Endothelial cell of umbilical vein (primary cell): ENCODE results near the gene CYBA. TPM values are rescaled to one million over a fixed set of nuclear protein-coding genes. Genes with fewer than 3 reads are reported as not detected.

Experiments used
- BruUV-seq: library from RNA; stranded (reverse); fragments of 400-500 nt; replicated peaks from 2 replicates; lab custom pipeline; 2021; lab: Mats Ljungman, UMichigan
- CTCF ChIA-PET: fragments of 300-600, 350-600 bp; sonication (Branson Sonifier 250); formaldehyde crosslinking; loops from one replicate; lab custom pipeline; 2021; ENCODE audit warnings: antibody characterized with exemption, inconsistent platforms; lab: Charles Lee
- POLR2A ChIA-PET: fragments of 300-600, 350-600 bp; sonication (Branson Sonifier 250); formaldehyde crosslinking; loops from one replicate; lab custom pipeline; 2021; ENCODE audit warnings: antibody characterized with exemption, inconsistent platforms; lab: Charles Lee
- DNase-seq: peaks from one replicate; pipeline ENCODE4 v3.0.0-alpha.2; 2011; ENCODE audit warnings: low read depth, low spot score
- FAIRE-seq: peaks from 2 replicates; lab custom pipeline; 2011; peaks lifted over from hg19 to GRCh38; lab: Jason Lieb, UNC
- H2AFZ ChIP-seq: 2 replicates; pipeline ENCODE4 v1.6.0; 2012; ENCODE audit warnings: low read depth, low read length, control low read depth, inconsistent platforms
- H3K27ac ChIP-seq: 2 replicates; pipeline ENCODE4 v1.5.1; 2011; ENCODE audit warnings: low read depth, mild to moderate bottlenecking, control low read depth, low read length, moderate library complexity; ENCODE audit not compliant: insufficient read depth
- H3K27me3 ChIP-seq, 2 experiments: 2 replicates each; pipeline versions ENCODE4 v1.6.0 to v1.6.1; 2011; ENCODE audit warnings: low read length in 2 of 2, mixed read lengths in 1 of 2; ENCODE audit not compliant: control insufficient read depth in 2 of 2, insufficient read depth in 2 of 2
- H3K36me3 ChIP-seq, 2 experiments: 2 replicates in 1 of 2; 3 replicates in 1 of 2; pipeline ENCODE4 v1.5.1; 2011; ENCODE audit warnings: low read length in 2 of 2, mild to moderate bottlenecking in 1 of 2, moderate library complexity in 1 of 2; ENCODE audit not compliant: control insufficient read depth in 2 of 2, insufficient read depth in 2 of 2; ENCODE audit errors: extremely low read depth in 1 of 2
- H3K4me1 ChIP-seq: 3 replicates; pipeline ENCODE4 v1.5.1; 2011; ENCODE audit warnings: mild to moderate bottlenecking, low read length; ENCODE audit not compliant: control insufficient read depth, insufficient read depth; ENCODE audit errors: extremely low read depth
- H3K4me2 ChIP-seq: 2 replicates; pipeline ENCODE4 v1.6.1; 2011; ENCODE audit warnings: low read length, control low read depth, mixed read lengths; ENCODE audit not compliant: insufficient read depth
- H3K4me3 ChIP-seq, 3 experiments: fragments of 200-600 bp in 1 of 3; sonication (generic), shearing (Covaris generic) in 1 of 3; replicated peaks in 1 of 3; 2 replicates each; pipeline ENCODE4 v1.5.1; 2011 to 2016; ENCODE audit warnings: control low read depth in 3 of 3, low read length in 3 of 3, mild to moderate bottlenecking in 2 of 3, inconsistent platforms in 1 of 3, low read depth in 1 of 3, moderate library complexity in 1 of 3; ENCODE audit not compliant: insufficient read depth in 1 of 3
- H3K79me2 ChIP-seq: 2 replicates; pipeline ENCODE4 v1.6.0; 2012; ENCODE audit warnings: low read length, inconsistent platforms; ENCODE audit not compliant: control insufficient read depth, insufficient read depth
- H3K9ac ChIP-seq: replicated peaks from 2 replicates; pipeline ENCODE3; 2011; ENCODE audit warnings: low read length, control low read depth; ENCODE audit not compliant: insufficient read depth; ENCODE audit errors: extremely low read depth
- H3K9me1 ChIP-seq: replicated peaks from 3 replicates; pipeline ENCODE4 v1.6.0; 2011; ENCODE audit warnings: mild to moderate bottlenecking, low read length; ENCODE audit not compliant: control insufficient read depth, insufficient read depth; ENCODE audit errors: extremely low read depth
- H3K9me3 ChIP-seq: replicated peaks from 2 replicates; pipeline ENCODE4 v1.5.1; 2012; ENCODE audit warnings: low read length, inconsistent platforms; ENCODE audit not compliant: control insufficient read depth, insufficient read depth
- H4K20me1 ChIP-seq: replicated peaks from 2 replicates; pipeline ENCODE3; 2011; ENCODE audit warnings: mild to moderate bottlenecking, low read length; ENCODE audit not compliant: control insufficient read depth, insufficient read depth; ENCODE audit errors: extremely low read depth
- EZH2 ChIP-seq: IDR thresholded peaks from 2 replicates; pipeline ENCODE4 v1.6.1; 2012; ENCODE audit warnings: borderline replicate concordance, low read depth, mild to moderate bottlenecking, moderate library complexity, low read length, inconsistent platforms; ENCODE audit not compliant: severe bottlenecking
- FOS ChIP-seq: IDR thresholded peaks from 2 replicates; pipeline ENCODE4 v1.6.1; 2011; ENCODE audit warnings: mild to moderate bottlenecking, low read length, moderate library complexity, borderline replicate concordance; ENCODE audit not compliant: insufficient read depth
- GATA2 ChIP-seq: IDR thresholded peaks from 2 replicates; pipeline ENCODE4 v1.7.0; 2011; ENCODE audit warnings: low read depth, mild to moderate bottlenecking, moderate library complexity, mixed read lengths, low read length; ENCODE audit not compliant: insufficient read length, insufficient read depth
- JUN ChIP-seq: IDR thresholded peaks from 2 replicates; pipeline ENCODE4 v1.6.1; 2011; ENCODE audit warnings: borderline replicate concordance, low read depth; ENCODE audit not compliant: insufficient read length, insufficient read depth
- MYC ChIP-seq: IDR thresholded peaks from one replicate; pipeline ENCODE4 v1.6.1; 2011; ENCODE audit warnings: mild to moderate bottlenecking, low read depth, low read length
- POLR2A ChIP-seq: IDR thresholded peaks from 2 replicates; pipeline ENCODE4 v1.6.1; 2012; ENCODE audit warnings: low read depth, mild to moderate bottlenecking, control low read depth, low read length
- POLR2AphosphoS5 ChIP-seq: IDR thresholded peaks from 2 replicates; pipeline ENCODE4 v1.6.1; 2012; ENCODE audit warnings: low read depth, mild to moderate bottlenecking, control low read depth, low read length, moderate library complexity; ENCODE audit not compliant: insufficient read depth
- dilution Hi-C: fragments of 300-500 bp; cut with MboI; formaldehyde crosslinking; loops from one replicate; pipeline ENCODE4 v1.15.0; 2019; ENCODE audit warnings: low sequenced_read_pairs; ENCODE audit not compliant: extremely low pct_ligation_motif_present
- intact Hi-C: fragments of 100-400 bp; cut with micrococcal nuclease; formaldehyde crosslinking; loops from one replicate; pipeline ENCODE4 v1.10.0; 2022
- polyA plus RNA-seq, 4 experiments: library from polyadenylated mRNA; depleted of rRNA in 3 of 4; stranded (reverse) in 3 of 4; unstranded in 1 of 4; fragments of >200 nt; gene quantifications; 2 replicates each; pipeline versions ENCODE4 v1.2.1 to v1.2.3, GENCODE V29; 2011 to 2012; ENCODE audit warnings: missing spikeins in 1 of 4
- total RNA-seq: library from RNA; stranded (reverse); gene quantifications from 2 replicates; pipeline ENCODE4 v1.2.3, GENCODE V29; 2021
- TF ChIP-seq, protein P1 (sequence below): IDR thresholded peaks from 2 replicates; pipeline ENCODE4 v1.6.1; 2011; ENCODE audit not compliant: insufficient read depth, insufficient read length
- TF ChIP-seq, protein P2 (sequence below), 2 donors: IDR thresholded peaks; 1 replicate in 1 of 2; 2 replicates in 1 of 2; pipeline ENCODE4 v1.5.1; 2011; ENCODE audit warnings: low read length in 2 of 2, mild to moderate bottlenecking in 2 of 2, moderate library complexity in 2 of 2, control low read depth in 1 of 2, inconsistent platforms in 1 of 2, low read depth in 1 of 2; ENCODE audit not compliant: insufficient read depth in 1 of 2; ENCODE audit errors: extremely low read depth in 1 of 2

Gene CYBA
- total and polyA plus RNA-seq, 2 donors (not counting 3 experiments of a cell fraction or from before 2014, with no cell fraction given) = 37.0 to 77.3 TPM

DNA sequence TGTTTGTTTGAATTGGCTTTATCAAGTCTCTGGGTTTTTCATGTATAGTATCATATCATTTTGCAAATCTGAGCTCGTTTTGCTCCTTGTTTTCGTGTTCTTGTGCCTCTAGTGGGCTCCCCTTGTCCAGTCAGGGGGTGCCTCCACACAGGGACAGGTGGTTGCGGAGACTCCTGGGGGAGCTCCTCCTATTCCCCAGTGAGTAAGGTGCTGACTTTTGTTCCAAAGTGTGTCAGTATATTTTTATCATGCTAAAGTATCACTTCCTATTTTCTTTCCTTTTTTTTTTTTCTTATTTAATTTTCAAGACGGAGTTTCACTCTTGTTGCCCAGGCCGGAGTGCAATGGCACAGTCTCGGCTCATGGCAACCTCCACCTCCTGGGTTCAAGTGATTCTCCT, 42.8 kb downstream of the CYBA start:
- H3K27ac ChIP-seq = no peak overlapping the region
- H3K4me3 ChIP-seq = no peak overlapping the region
- no peaks in the 10 kb centered on the region for H4K20me1 ChIP-seq
- no peaks in the 10 kb centered on the region for H3K9me1 ChIP-seq
- FAIRE-seq = no peak
- dilution Hi-C loops = no loop called here
- no peaks in the 10 kb centered on the region for H3K9me3 ChIP-seq
- peaks cover 0 to 39% of the 10 kb centered on the region in 2 experiments for H3K36me3 ChIP-seq
- no peaks in the 10 kb centered on the region for H3K79me2 ChIP-seq
- no peaks in the 10 kb centered on the region for H3K27me3 ChIP-seq
- no peak overlapping the region for H2AFZ ChIP-seq
- H3K4me1 ChIP-seq = no peaks in the 10 kb centered on the region
- POLR2A ChIA-PET = no interaction called here
- no TSS peak for BruUV-seq
- CTCF ChIA-PET = no interaction called here
- no peak overlapping the region for H3K4me2 ChIP-seq
- no peak for DNase-seq
- intact Hi-C loops = no loop called here
- no peak overlapping the region for H3K9ac ChIP-seq
- TF ChIP-seq JUN = no peak
- no peak for TF ChIP-seq GATA2
- TF ChIP-seq POLR2AphosphoS5 = no peak
- no peak for TF ChIP-seq POLR2A
- TF ChIP-seq, protein P1, sequence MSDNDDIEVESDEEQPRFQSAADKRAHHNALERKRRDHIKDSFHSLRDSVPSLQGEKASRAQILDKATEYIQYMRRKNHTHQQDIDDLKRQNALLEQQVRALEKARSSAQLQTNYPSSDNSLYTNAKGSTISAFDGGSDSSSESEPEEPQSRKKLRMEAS = no peak
- TF ChIP-seq FOS = no peak
- TF ChIP-seq, protein P2, sequence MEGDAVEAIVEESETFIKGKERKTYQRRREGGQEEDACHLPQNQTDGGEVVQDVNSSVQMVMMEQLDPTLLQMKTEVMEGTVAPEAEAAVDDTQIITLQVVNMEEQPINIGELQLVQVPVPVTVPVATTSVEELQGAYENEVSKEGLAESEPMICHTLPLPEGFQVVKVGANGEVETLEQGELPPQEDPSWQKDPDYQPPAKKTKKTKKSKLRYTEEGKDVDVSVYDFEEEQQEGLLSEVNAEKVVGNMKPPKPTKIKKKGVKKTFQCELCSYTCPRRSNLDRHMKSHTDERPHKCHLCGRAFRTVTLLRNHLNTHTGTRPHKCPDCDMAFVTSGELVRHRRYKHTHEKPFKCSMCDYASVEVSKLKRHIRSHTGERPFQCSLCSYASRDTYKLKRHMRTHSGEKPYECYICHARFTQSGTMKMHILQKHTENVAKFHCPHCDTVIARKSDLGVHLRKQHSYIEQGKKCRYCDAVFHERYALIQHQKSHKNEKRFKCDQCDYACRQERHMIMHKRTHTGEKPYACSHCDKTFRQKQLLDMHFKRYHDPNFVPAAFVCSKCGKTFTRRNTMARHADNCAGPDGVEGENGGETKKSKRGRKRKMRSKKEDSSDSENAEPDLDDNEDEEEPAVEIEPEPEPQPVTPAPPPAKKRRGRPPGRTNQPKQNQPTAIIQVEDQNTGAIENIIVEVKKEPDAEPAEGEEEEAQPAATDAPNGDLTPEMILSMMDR (IDR thresholded peaks at IDR 0.05; ENCODE audit: extremely low read depth in 1 of 2, insufficient read depth in 1 of 2, low read depth in 1 of 2, low read length in 2 of 2) = no peak
- no peak for TF ChIP-seq MYC
- TF ChIP-seq EZH2 = no peak
